ENCODE results near the gene IRF5.

The IRF5 gene

GRCh38 chr7:128921866-128922440, 15.8 kb upstream of the IRF5 start:
- DNase-seq = no peak

- no peak for DNase-seq
Measured at GRCh38 chr7:128922496-128923410, 15.0 kb upstream of the IRF5 start.

GRCh38 chr7:128923411-128923800, 14.3 kb upstream of the IRF5 start:
- no peak for DNase-seq

- no peak for DNase-seq
Measured at GRCh38 chr7:128924707-128925588, 12.8 kb upstream of the IRF5 start.

- DNase-seq = no peak
Measured at GRCh38 chr7:128928159-128928813, 9.4 kb upstream of the IRF5 start.

- no peak for DNase-seq
Measured at GRCh38 chr7:128928882-128929788, 8.6 kb upstream of the IRF5 start.

- no peak for DNase-seq
Measured at GRCh38 chr7:128931190-128931798, 6.4 kb upstream of the IRF5 start.

- no peak for DNase-seq
Measured at GRCh38 chr7:128931965-128932861, 5.5 kb upstream of the IRF5 start.

GRCh38 chr7:128932862-128933179, 4.9 kb upstream of the IRF5 start:
- no peak for DNase-seq

- no peak for DNase-seq
Measured at GRCh38 chr7:128933180-128933891, 4.4 kb upstream of the IRF5 start.

- DNase-seq = no peak
Measured at GRCh38 chr7:128934361-128935341, 3.1 kb upstream of the IRF5 start.

- DNase-seq = no peak
Measured at GRCh38 chr7:128935342-128935730, 2.4 kb upstream of the IRF5 start.

- no peak for DNase-seq
Measured at GRCh38 chr7:128936798-128937197, 929 bp upstream of the IRF5 start.

- no peak for DNase-seq
Measured at GRCh38 chr7:128937271-128937646, 468 bp upstream of the IRF5 start.

- DNase-seq = no peak
Measured at GRCh38 chr7:128938544-128939074, 882 bp downstream of the IRF5 start.

GRCh38 chr7:128939075-128939860, 1.5 kb downstream of the IRF5 start:
- DNase-seq = no peak

- no peak for DNase-seq
Measured at GRCh38 chr7:128939861-128940410, 2.2 kb downstream of the IRF5 start.
